Measurements from ENCODE around the gene MRC2. TPM values are rescaled to one million over a fixed set of nuclear protein-coding genes. Genes with fewer than 3 reads are reported as not detected.
A peak's percentile ranks its signal among the peaks of the same experiment; 100 is the strongest.

The MRC2 gene
- total and polyA plus RNA-seq, 9 of the 15 experiments (the other 6 are each of a cell fraction or from before 2014, with no cell fraction given) = 0.28 to 11.5 (median 6.6) TPM

DNA sequence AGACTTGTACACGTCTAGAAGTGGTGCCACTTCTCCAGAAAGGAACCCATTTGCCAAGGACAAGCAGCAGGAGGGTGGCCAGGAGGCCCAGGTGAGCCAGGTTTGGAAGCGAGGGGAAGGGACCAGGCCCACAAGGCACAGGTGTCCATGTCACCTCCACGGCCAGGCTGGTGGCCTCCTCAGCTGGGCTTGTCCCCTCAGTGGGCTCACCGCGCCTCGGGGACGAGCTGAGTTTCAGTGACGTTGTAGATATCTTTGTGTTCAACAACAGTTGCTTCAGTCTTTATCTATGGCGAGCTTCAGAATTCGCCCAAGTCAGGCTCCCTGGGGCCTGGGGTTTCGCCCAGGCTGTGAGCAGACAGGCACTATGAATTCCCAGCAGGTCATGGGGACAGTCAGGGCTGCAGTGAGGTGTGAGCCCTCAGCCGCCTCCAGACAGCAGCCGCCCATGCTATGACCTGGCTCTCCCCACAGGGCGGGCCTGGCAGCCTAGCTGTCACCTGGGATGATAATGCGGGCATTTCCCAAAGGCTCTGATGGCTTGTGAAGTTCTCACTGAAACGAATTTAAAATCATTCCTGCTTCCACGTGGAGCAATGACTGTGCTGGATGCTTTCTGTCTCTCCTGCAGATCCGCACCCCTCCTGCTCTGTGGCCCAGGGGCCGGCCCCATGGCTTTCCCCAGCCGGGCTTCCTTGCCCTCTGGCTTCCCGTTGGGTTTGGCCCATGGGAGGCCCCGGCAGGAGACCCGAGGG lies 89.5 kb downstream of the MRC2 start:
- no peak for TF ChIP-seq ZNF717 (CRISPR knock-in tag; IDR thresholded peaks at IDR 0.05)
- TF ChIP-seq MYBL2 (IDR thresholded peaks at IDR 0.05; ENCODE audit: low read depth) = no peak
- TF ChIP-seq MYBL2 (CRISPR knock-in tag; IDR thresholded peaks at IDR 0.05; ENCODE audit: borderline replicate concordance) = no peak
- no peak for TF ChIP-seq BCL6 (CRISPR knock-in tag; IDR thresholded peaks at IDR 0.05)
- Histone ChIP-seq H3K9me1 (ENCODE audit: control insufficient read depth, insufficient read depth, low read length) (no peaks in the 10 kb centered on the region), H3K9me3 (replicated peaks; ENCODE audit: control insufficient read depth, insufficient read depth, low read depth, low read length) (no peaks in the 10 kb centered on the region), H3K4me3 (no peak overlapping the region), H3K9ac (ENCODE audit: insufficient read depth in 1 of 2, low read depth in 2 of 2, low read length in 2 of 2) (peak overlapping the region in 1 of 2 experiments; percentile 69; a peak in 1 of 4 replicates), H3K4me2 (ENCODE audit: insufficient read depth, low read length) (no peak overlapping the region), H3K27me3 (ENCODE audit: control insufficient read depth in 2 of 2, insufficient read depth in 2 of 2, low read length in 2 of 2) (peaks cover 13 to 55% of the 10 kb centered on the region in 2 experiments; a peak in 4 of 5 replicates), H3K79me2 (ENCODE audit: control insufficient read depth, insufficient read depth, low read length) (no peaks in the 10 kb centered on the region), H3K4me1 (replicated peaks in 1 of 2; ENCODE audit: control insufficient read depth in 2 of 2, insufficient read depth in 2 of 2, low read length in 2 of 2) (peaks cover 2 to 9% of the 10 kb centered on the region in 2 experiments; a peak in 3 of 5 replicates), H2AFZ (ENCODE audit: low read depth, low read length) (no peak overlapping the region), H3K36me3 (ENCODE audit: control insufficient read depth, insufficient read depth, low read length) (no peaks in the 10 kb centered on the region), H3K27ac (ENCODE audit: extremely low read depth, low read depth, low read length) (no peak overlapping the region), H4K20me1 (replicated peaks; ENCODE audit: control insufficient read depth, insufficient read depth, low read length) (no peaks in the 10 kb centered on the region)
- WGBS (ENCODE audit: insufficient coverage, low coverage, missing lambda C conversion rate) = 36% methylated on average over 22 of the region's 23 CpGs
- 0 out of 3 replicates have a peak, but pooled peaks have one; percentile 20 for ATAC-seq
- intact Hi-C loops (cut with micrococcal nuclease) (no loop called here), in situ Hi-C loops (cut with MboI) (loop anchor here (25.0 kb wide), 1 partner anchor 245 kb away; the partner anchor contains the start of gene TANC2)
- DNase-seq (ENCODE audit: extremely low read depth in 1 of 4, low spot score in 3 of 4) = no peak
- no peak for FAIRE-seq
- BruUV-seq (replicated peaks) = no TSS peak
- ChIA-PET POLR2A (interaction anchor here (0.6 kb wide), 1 partner anchor 17 kb away, joined by 4 read pairs; no protein-coding TSS in a partner anchor), CTCF (ENCODE audit: low intra/inter-chr PET ratio) (interaction anchor here (0.6 to 0.7 kb wide), 2 partner anchors 117 to 1311 kb away, joined by 3 to 4 read pairs; no protein-coding TSS in a partner anchor)

DNA sequence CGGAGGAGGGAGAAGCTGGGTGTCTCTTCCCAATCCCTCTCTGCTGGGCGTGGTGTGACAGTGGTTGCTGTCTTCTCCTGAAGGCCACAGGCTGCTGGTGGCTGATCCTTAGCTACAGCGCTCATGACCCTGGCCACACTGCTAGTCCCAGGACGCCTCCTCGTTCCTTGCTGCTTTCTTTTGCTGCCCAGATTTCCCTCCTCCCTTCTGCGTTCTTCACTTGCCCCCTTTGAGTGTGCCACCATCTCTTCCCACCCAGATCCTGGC lies 90.1 kb downstream of the MRC2 start:
- Histone ChIP-seq H3K4me1 (replicated peaks in 1 of 2; ENCODE audit: control insufficient read depth in 2 of 2, insufficient read depth in 2 of 2, low read length in 2 of 2) (peaks cover 2 to 9% of the 10 kb centered on the region in 2 experiments; a peak in 3 of 5 replicates), H3K4me2 (ENCODE audit: insufficient read depth, low read length) (no peak overlapping the region), H3K27ac (ENCODE audit: extremely low read depth, low read depth, low read length) (no peak overlapping the region), H3K36me3 (ENCODE audit: control insufficient read depth, insufficient read depth, low read length) (no peaks in the 10 kb centered on the region), H3K9ac (ENCODE audit: insufficient read depth in 1 of 2, low read depth in 2 of 2, low read length in 2 of 2) (peak overlapping the region in 1 of 2 experiments; percentile 40; a peak in 1 of 4 replicates), H3K4me3 (no peak overlapping the region), H3K9me1 (ENCODE audit: control insufficient read depth, insufficient read depth, low read length) (no peaks in the 10 kb centered on the region), H4K20me1 (replicated peaks; ENCODE audit: control insufficient read depth, insufficient read depth, low read length) (no peaks in the 10 kb centered on the region), H3K79me2 (ENCODE audit: control insufficient read depth, insufficient read depth, low read length) (no peaks in the 10 kb centered on the region), H3K9me3 (replicated peaks; ENCODE audit: control insufficient read depth, insufficient read depth, low read depth, low read length) (no peaks in the 10 kb centered on the region), H3K27me3 (ENCODE audit: control insufficient read depth in 2 of 2, insufficient read depth in 2 of 2, low read length in 2 of 2) (peaks cover 9 to 55% of the 10 kb centered on the region in 2 experiments; a peak in 4 of 5 replicates), H2AFZ (ENCODE audit: low read depth, low read length) (no peak overlapping the region)
- intact Hi-C loops (cut with micrococcal nuclease) = no loop called here
- ATAC-seq = peak; percentile 38; the same call in 2 of the 3 replicates
- CTCF ChIA-PET (ENCODE audit: low intra/inter-chr PET ratio) = interaction anchor here (0.6 to 0.7 kb wide), 2 partner anchors 117 to 1312 kb away, joined by 3 to 4 read pairs; no protein-coding TSS in a partner anchor
- POLR2A ChIA-PET = interaction anchor here (0.6 to 0.9 kb wide), 2 partner anchors 38 to 438 kb away, joined by 3 read pairs; no protein-coding TSS in a partner anchor
- BruUV-seq (replicated peaks) = no TSS peak
- WGBS (ENCODE audit: insufficient coverage, low coverage, missing lambda C conversion rate) = 15% methylated on average over 6 of the region's 6 CpGs
- FAIRE-seq = no peak
- no peak for DNase-seq (ENCODE audit: extremely low read depth in 1 of 4, low spot score in 3 of 4)
- in situ Hi-C loops (cut with MboI) = loop anchor here (25.0 kb wide), 1 partner anchor 245 kb away; the partner anchor contains the start of gene TANC2
- no peak for TF ChIP-seq ZNF696 (CRISPR knock-in tag; conservative IDR thresholded peaks at IDR 0.05)
- no peak for TF ChIP-seq ZBTB8A (IDR thresholded peaks at IDR 0.05; ENCODE audit: partially characterized antibody)
- no peak for TF ChIP-seq NCOA4 (IDR thresholded peaks at IDR 0.05; ENCODE audit: partially characterized antibody)
- TF ChIP-seq ZNF408 (CRISPR knock-in tag; IDR thresholded peaks at IDR 0.05; ENCODE audit: low read depth) = no peak
- TF ChIP-seq JUNB (CRISPR knock-in tag; conservative IDR thresholded peaks at IDR 0.05) = no peak
- TF ChIP-seq PYGO2 (tag; IDR thresholded peaks at IDR 0.05) = no peak
- TF ChIP-seq, protein P1, sequence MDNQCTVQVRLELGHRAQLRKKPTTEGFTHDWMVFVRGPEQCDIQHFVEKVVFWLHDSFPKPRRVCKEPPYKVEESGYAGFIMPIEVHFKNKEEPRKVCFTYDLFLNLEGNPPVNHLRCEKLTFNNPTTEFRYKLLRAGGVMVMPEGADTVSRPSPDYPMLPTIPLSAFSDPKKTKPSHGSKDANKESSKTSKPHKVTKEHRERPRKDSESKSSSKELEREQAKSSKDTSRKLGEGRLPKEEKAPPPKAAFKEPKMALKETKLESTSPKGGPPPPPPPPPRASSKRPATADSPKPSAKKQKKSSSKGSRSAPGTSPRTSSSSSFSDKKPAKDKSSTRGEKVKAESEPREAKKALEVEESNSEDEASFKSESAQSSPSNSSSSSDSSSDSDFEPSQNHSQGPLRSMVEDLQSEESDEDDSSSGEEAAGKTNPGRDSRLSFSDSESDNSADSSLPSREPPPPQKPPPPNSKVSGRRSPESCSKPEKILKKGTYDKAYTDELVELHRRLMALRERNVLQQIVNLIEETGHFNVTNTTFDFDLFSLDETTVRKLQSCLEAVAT (IDR thresholded peaks at IDR 0.05) = no peak
- TF ChIP-seq ZNF384 (IDR thresholded peaks at IDR 0.05; ENCODE audit: low read depth, low read length) = no peak
- no peak for TF ChIP-seq ZNF431 (CRISPR knock-in tag; IDR thresholded peaks at IDR 0.05)

All from K562 (cell line).